Stimulated activated effector memory CD8-positive, alpha-beta T cell treated with anti-CD3 and anti-CD28 coated beads, Interleukin-12 subunit alpha, Interleukin-12 subunit beta, amount 100 ng/mL, for 72 hours (primary cell): Measurements from ENCODE around the gene COL26A1.

Experiments used
- ATAC-seq: fragments of 150-1000 bp; cut with Tn5 transposase; 2 replicates; pipeline ENCODE4 v1.10.0; 2021
- DNase-seq, 2 donors: peaks; one replicate each; pipeline ENCODE4 v3.0.0; 2021 to 2022; ENCODE audit warnings: low spot score in 2 of 2
- H3K27ac Mint-ChIP-seq: one replicate; pipeline ENCODE4 v1.8.0; 2022; ENCODE audit warnings: mild to moderate bottlenecking, mixed read lengths
- H3K36me3 Mint-ChIP-seq: one replicate; pipeline ENCODE4 v1.8.0; 2022; ENCODE audit warnings: mild to moderate bottlenecking, mixed read lengths
- H3K4me1 Mint-ChIP-seq: one replicate; pipeline ENCODE4 v1.8.0; 2022; ENCODE audit warnings: mixed read lengths
- H3K4me3 Mint-ChIP-seq: one replicate; pipeline ENCODE4 v1.8.0; 2022; ENCODE audit warnings: mild to moderate bottlenecking, mixed read lengths
- H3K9me3 Mint-ChIP-seq: one replicate; pipeline ENCODE4 v1.8.0; 2022; ENCODE audit warnings: mixed read lengths

Gene COL26A1

GRCh38 chr7:101510297-101510696 is 147.6 kb downstream of the COL26A1 start:
- Mint-ChIP-seq H3K9me3 (no peaks in the 10 kb centered on the region), H3K4me3 (no peak overlapping the region), H3K4me1 (peaks cover 12% of the 10 kb centered on the region), H3K27ac (no peak overlapping the region), H3K36me3 (no peaks in the 10 kb centered on the region)
- no peak for DNase-seq
- no peak for ATAC-seq

- H3K36me3 Mint-ChIP-seq, result no peaks in the 10 kb centered on the region
- no peak overlapping the region for H3K27ac Mint-ChIP-seq
- H3K9me3 Mint-ChIP-seq, result no peaks in the 10 kb centered on the region
- ATAC-seq (no peak), DNase-seq (no peak)
- H3K4me3 Mint-ChIP-seq, result no peak overlapping the region
- H3K4me1 Mint-ChIP-seq, result peaks cover 12% of the 10 kb centered on the region
Measured at GRCh38 chr7:101511965-101512364, 149.3 kb downstream of the COL26A1 start.

- no peaks in the 10 kb centered on the region for H3K36me3 Mint-ChIP-seq
- no peaks in the 10 kb centered on the region for H3K4me1 Mint-ChIP-seq
- no peak for DNase-seq
- no peak overlapping the region for H3K4me3 Mint-ChIP-seq
- H3K9me3 Mint-ChIP-seq, result no peaks in the 10 kb centered on the region
- ATAC-seq, result no peak
- no peak overlapping the region for H3K27ac Mint-ChIP-seq
Measured at GRCh38 chr7:101516851-101517250, 154.2 kb downstream of the COL26A1 start.

DNA sequence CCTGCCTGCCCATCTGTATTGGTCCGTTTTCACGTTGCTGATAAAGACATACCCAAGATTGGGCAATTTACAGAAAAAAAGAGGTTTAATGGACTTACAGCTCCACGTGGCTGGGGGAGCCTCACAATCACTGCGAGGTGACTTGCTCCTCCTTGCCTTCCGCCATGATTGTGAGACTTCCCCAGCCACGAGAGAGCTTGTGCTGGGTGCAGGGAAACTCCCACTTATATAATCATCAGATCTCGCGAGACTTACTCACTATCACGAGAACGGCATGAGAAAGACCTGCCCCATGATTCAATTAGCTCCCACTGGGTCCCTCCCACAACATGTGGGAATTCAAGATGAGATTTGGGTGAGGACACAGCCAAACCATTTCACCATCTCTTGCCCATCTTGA is 154.6 kb downstream of the COL26A1 start:
- Mint-ChIP-seq H3K9me3 (no peaks in the 10 kb centered on the region), H3K27ac (no peak overlapping the region), H3K36me3 (no peaks in the 10 kb centered on the region), H3K4me1 (no peaks in the 10 kb centered on the region), H3K4me3 (no peak overlapping the region)
- ATAC-seq, result no peak
- DNase-seq, result no peak

- no peak for ATAC-seq
- Mint-ChIP-seq H3K4me3 (no peak overlapping the region), H3K9me3 (no peaks in the 10 kb centered on the region), H3K27ac (no peak overlapping the region), H3K4me1 (no peaks in the 10 kb centered on the region), H3K36me3 (no peaks in the 10 kb centered on the region)
- no peak for DNase-seq
Measured at GRCh38 chr7:101518336-101518735, 155.7 kb downstream of the COL26A1 start.

DNA sequence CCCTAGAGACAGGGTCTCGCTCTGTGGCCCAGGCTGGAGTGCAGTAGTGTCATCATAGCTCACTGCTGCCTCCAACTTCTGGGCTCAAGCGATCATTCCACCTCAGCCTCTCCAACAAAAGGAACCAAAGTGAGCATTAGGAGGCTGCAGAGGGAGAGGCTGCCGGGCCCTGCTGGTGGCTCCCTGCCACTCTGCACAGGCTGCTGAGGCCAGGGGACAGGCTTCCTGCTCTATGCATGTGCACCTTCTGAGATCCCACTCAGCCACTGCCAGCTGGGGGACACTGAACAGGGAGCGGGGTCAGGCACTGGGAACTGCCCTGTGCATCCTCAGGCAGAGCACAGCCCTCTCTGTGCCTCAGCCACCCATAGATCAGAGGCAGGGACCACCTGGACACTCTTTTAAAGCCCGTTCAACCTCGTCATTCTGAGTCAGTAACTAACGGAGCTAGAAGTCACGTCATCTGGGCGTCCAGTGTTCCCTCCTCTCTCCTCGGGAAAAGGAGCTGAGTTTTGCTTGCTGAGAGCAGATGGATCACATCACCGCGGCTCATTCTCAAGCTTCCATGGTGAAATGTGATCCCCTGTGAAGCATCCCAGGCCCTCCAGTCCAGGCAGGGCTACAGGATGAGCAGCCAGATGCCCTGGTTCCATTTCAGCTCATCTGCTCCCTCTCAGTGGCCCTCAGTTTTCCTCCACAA is 156.8 kb downstream of the COL26A1 start:
- Mint-ChIP-seq H3K4me1 (no peaks in the 10 kb centered on the region), H3K9me3 (peaks cover under 1% of the 10 kb centered on the region), H3K4me3 (no peak overlapping the region), H3K27ac (no peak overlapping the region), H3K36me3 (no peaks in the 10 kb centered on the region)
- peak; percentile 36 for ATAC-seq
- no peak for DNase-seq

GRCh38 chr7:101521430-101521925 is 158.8 kb downstream of the COL26A1 start:
- Mint-ChIP-seq H3K9me3 (peaks cover 2% of the 10 kb centered on the region), H3K36me3 (no peaks in the 10 kb centered on the region), H3K27ac (no peak overlapping the region), H3K4me3 (no peak overlapping the region), H3K4me1 (no peaks in the 10 kb centered on the region)
- DNase-seq (no peak), ATAC-seq (no peak)

GRCh38 chr7:101522021-101522420 is 159.3 kb downstream of the COL26A1 start:
- ATAC-seq (no peak), DNase-seq (no peak)
- H3K9me3 Mint-ChIP-seq, result peaks cover 2% of the 10 kb centered on the region
- H3K27ac Mint-ChIP-seq, result no peak overlapping the region
- no peaks in the 10 kb centered on the region for H3K4me1 Mint-ChIP-seq
- no peak overlapping the region for H3K4me3 Mint-ChIP-seq
- no peaks in the 10 kb centered on the region for H3K36me3 Mint-ChIP-seq

GRCh38 chr7:101527844-101528667 is 165.4 kb downstream of the COL26A1 start:
- no peak for DNase-seq
- no peak overlapping the region for H3K4me3 Mint-ChIP-seq
- H3K4me1 Mint-ChIP-seq, result no peaks in the 10 kb centered on the region
- no peak overlapping the region for H3K27ac Mint-ChIP-seq
- no peaks in the 10 kb centered on the region for H3K36me3 Mint-ChIP-seq
- H3K9me3 Mint-ChIP-seq, result peaks cover 2% of the 10 kb centered on the region
- ATAC-seq, result no peak

DNA sequence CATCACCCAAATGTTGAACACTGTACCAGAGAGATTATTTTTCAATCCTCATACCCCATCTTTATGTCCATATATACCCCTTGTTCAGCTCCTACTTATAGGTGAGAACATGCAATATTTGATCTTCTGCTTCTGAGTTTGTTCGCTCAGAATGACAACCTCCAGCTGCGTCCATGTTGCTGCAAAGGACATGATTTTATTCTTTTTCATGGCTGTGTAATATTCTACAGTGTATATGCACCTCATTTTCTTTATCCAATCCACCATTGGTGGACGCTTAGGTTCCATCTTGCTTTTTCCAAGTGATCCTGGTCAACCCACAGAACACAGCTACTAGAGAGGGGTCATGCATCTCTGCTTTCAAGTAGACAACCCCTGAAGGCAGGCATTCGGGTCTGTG is 166.9 kb downstream of the COL26A1 start:
- ATAC-seq (no peak), DNase-seq (no peak)
- no peaks in the 10 kb centered on the region for H3K36me3 Mint-ChIP-seq
- no peak overlapping the region for H3K27ac Mint-ChIP-seq
- H3K4me1 Mint-ChIP-seq, result no peaks in the 10 kb centered on the region
- H3K4me3 Mint-ChIP-seq, result no peak overlapping the region
- peaks cover under 1% of the 10 kb centered on the region for H3K9me3 Mint-ChIP-seq

DNA sequence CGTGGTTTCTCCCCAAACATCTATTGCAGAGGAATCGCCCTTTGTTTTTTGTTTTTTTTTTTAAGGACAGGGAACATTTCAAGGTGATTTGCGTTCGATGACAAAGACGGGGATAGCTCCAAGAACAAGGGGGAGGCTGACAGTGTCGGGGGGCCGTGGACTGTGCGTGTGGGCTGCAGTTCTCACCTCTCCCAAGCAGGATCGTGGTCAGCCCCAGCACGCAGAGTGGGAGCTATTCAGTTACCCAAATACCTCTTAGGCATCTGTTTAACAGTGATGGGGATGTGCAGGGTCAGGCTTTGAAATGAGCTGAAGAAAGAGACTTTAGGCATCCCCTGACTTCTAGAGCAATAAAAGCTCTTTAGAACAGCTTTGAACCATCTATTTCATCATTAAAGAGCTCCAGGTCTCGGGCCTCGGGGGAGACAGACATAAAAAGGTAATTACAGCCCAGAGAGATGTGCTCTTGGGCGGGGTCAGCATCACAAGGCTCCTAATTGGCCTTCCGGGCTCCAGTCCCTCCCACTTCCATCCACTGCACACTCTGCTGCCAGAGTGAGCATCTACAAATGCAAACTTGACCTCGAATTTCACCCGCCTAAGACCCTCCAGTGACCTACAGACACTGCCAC is 169.2 kb downstream of the COL26A1 start:
- Mint-ChIP-seq H3K4me1 (no peaks in the 10 kb centered on the region), H3K9me3 (no peaks in the 10 kb centered on the region), H3K36me3 (no peaks in the 10 kb centered on the region), H3K4me3 (no peak overlapping the region), H3K27ac (no peak overlapping the region)
- DNase-seq (no peak), ATAC-seq (no peak)

DNA sequence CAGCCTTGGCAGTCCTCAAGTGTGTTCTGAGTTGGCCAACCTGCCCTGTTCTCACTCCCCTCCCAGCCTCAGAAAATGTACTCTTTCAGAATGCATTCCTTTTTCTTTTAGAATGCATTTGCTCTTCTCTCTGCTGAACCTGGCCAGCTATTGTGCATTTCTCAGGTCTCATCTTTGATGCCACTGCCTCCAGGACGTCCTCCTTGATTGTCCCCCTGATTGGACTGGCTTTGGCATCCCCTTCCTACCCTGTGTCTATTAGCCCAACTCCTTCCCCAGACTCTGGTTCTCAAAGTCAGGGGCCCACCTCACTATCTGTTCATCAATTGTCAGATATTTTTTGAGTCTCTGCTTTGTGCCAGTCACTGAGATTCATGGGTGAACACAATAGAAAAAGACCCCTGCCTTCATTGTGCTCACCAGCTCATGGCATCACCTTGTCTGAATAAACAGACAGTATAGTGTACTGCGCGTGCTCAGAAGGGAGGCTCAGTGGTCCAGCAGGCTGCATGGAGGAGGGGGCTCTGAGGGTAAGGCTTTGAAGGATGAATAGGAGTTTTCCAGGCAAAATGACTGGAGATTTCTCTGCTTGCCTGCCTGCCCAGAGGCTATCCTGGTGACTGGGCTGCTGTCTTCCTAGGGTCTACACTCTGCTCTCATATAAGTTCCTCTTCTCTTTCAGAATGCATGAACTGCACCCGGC is 169.9 kb downstream of the COL26A1 start:
- no peak overlapping the region for H3K4me3 Mint-ChIP-seq
- DNase-seq (no peak), ATAC-seq (no peak)
- no peaks in the 10 kb centered on the region for H3K36me3 Mint-ChIP-seq
- no peaks in the 10 kb centered on the region for H3K9me3 Mint-ChIP-seq
- H3K4me1 Mint-ChIP-seq, result no peaks in the 10 kb centered on the region
- no peak overlapping the region for H3K27ac Mint-ChIP-seq

DNA sequence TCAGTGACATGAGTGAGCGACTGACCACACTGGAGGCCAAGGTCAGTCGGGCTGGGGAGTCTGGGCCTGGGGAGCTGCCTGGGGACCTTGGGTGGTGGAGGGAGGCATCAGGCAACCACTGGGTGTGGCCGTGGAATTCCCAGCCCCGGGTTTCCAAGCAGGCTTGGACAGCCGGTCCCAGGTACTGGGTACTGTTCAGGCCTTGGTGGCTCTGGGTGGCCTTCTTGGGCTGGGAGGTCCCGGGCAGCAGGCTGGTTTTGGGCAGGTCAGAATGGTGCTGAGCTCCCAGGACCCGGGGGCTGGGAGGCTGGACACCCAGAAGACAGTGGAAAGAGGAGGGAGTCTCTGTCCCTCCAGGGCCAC is 170.4 kb downstream of the COL26A1 start:
- Mint-ChIP-seq H3K9me3 (no peaks in the 10 kb centered on the region), H3K36me3 (no peaks in the 10 kb centered on the region), H3K4me1 (no peaks in the 10 kb centered on the region), H3K4me3 (no peak overlapping the region), H3K27ac (no peak overlapping the region)
- no peak for ATAC-seq
- no peak for DNase-seq

DNA sequence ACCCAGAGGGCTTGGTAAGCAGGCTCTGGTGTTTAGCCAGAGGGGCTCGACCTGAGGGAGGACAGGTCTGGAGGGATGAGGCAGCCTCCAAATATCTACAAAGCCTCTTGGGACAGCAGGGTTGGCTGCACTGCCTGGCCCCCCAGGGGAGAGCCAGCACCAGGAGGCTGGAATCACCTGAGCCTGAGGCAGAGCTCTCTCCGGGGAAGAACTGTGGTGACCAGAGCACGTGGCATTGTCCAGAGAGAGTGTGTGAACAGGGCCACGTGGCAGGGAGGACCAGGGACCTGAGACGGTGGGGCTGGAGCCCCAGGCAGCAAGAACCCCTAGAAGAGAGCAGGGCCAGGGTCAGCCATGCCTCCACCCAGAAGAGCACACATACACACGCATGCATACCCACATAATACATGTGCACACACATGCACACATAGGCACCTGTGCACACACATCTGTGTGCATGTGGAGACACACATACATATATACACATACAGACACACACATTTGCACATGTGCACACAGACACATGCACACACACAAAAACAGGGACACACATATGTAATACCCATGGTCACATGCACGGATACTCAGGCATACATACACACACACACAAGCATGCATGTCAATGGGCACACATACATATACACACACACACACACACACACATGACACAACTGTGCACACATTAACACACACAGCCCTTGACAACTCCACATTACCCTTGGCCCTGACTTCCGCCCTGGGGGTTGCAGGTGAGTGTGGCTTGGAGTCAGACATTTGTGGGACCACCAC is 171.5 kb downstream of the COL26A1 start:
- no peak overlapping the region for H3K27ac Mint-ChIP-seq
- peaks cover 4% of the 10 kb centered on the region for H3K4me1 Mint-ChIP-seq
- H3K4me3 Mint-ChIP-seq, result no peak overlapping the region
- DNase-seq (no peak), ATAC-seq (no peak)
- H3K36me3 Mint-ChIP-seq, result no peaks in the 10 kb centered on the region
- no peaks in the 10 kb centered on the region for H3K9me3 Mint-ChIP-seq

DNA sequence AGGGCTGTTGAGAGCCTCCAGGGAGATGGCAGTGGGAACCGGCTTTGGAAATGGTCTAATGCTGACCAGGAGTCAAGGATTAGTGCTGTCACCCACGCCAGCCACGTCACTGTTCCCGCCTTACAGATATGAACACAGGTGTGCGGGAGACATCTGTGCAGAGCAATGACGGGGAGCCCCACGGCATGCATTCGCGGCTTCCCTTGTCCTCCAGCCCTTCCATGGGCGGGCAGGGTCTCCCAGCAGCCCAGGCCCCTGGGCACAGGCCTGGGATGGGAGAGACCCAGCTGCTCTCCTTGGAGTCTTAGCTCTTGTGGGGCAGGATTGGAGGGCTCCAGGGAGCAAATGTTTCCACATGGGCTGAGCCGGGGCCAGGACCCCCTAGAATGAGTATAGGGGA is 172.2 kb downstream of the COL26A1 start:
- H3K27ac Mint-ChIP-seq, result no peak overlapping the region
- ATAC-seq (no peak), DNase-seq (no peak)
- no peak overlapping the region for H3K4me3 Mint-ChIP-seq
- H3K36me3 Mint-ChIP-seq, result no peaks in the 10 kb centered on the region
- no peaks in the 10 kb centered on the region for H3K9me3 Mint-ChIP-seq
- H3K4me1 Mint-ChIP-seq, result peaks cover 4% of the 10 kb centered on the region
